GM12801 (cell line): ENCODE measurements around the gene BATF.

Experiments used
- TF ChIP-seq, protein P1 (sequence below): IDR thresholded peaks from one replicate; pipeline ENCODE4 v1.5.1; 2011; ENCODE audit warnings: control low read depth; ENCODE audit not compliant: insufficient read length; ENCODE audit errors: extremely low read depth

The BATF gene

DNA sequence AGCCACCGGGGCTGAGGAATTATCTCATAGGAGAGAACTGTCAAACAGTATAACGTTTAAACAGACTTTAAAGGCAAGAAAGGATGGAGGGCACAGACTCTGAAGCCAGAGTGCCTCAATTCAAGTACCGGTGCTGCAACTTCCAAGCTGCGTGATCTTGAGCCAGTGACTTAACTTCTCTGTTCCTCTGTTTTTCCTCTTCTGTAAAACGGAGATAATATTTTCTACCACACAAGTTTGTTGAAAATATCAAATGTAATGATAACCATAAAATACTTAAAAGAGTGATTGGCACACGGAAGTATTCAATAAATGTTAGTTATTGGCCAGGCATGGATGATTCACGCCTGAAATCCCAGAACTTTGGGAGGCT is 18.2 kb downstream of the BATF start:
- TF ChIP-seq, protein P1, sequence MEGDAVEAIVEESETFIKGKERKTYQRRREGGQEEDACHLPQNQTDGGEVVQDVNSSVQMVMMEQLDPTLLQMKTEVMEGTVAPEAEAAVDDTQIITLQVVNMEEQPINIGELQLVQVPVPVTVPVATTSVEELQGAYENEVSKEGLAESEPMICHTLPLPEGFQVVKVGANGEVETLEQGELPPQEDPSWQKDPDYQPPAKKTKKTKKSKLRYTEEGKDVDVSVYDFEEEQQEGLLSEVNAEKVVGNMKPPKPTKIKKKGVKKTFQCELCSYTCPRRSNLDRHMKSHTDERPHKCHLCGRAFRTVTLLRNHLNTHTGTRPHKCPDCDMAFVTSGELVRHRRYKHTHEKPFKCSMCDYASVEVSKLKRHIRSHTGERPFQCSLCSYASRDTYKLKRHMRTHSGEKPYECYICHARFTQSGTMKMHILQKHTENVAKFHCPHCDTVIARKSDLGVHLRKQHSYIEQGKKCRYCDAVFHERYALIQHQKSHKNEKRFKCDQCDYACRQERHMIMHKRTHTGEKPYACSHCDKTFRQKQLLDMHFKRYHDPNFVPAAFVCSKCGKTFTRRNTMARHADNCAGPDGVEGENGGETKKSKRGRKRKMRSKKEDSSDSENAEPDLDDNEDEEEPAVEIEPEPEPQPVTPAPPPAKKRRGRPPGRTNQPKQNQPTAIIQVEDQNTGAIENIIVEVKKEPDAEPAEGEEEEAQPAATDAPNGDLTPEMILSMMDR = no peak

DNA sequence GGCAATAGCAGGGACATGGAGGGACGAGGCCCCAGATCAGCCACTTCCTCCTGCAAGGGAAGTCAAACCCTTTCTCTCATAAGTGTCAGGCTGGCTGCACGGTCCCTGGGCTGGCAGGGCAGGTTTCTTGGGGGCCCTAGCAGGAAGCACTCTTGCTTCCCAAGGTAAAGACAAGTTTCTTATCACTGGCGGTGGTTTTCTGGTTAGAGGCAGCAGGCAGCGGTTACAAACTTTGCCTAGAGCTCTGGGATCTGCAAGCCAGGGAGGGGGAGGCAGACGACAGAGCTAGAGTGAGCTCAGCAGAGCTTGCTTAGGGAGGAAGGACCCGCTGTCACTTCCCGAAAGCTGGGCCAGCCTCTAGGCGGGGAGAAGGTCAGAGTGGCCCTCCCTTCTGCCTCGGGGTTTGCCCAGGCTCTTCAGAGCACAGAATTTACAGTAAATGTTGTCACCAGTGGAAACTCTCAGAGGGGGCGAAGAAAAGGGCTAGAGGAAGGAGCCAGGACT is 20.4 kb downstream of the BATF start:
- TF ChIP-seq, protein P1 = no peak

DNA sequence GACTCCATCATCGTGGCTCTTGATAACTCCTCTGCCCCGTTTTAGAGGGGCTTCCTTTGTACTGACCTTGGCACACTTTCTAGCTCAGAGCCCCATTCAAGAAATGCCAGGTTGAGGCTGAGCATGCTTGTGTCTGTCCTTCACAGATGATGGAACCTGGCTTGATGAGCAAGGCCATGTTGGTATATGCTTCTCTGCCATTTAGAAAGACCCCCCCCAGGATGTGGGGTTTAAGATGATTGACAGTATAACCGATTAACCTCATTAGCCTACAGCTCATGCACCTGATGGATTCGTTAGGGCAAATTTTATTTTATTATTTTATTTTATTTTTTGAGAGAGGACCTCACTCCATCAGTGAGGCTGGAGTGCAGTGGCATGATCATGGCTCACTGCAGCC is 21.0 kb downstream of the BATF start:
- TF ChIP-seq, protein P1 = no peak

DNA sequence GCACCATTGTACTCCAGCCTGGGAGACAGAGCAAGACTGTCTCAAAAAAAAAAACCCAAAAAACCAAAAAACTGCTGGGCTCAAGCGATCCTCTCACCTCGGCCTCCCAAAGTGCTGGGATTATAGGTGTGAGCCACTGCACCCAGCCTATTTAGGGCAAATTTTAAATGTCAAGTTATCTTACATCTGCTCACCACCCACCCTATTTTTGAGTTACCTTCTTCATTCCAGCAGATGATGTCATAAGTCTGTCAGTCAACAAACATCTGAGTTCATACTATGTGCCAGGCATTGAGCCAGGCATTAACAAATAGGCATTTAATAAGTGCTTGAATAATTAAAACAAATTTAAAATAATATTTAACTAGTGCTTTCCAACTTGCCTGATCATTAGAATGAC is 21.5 kb downstream of the BATF start:
- TF ChIP-seq, protein P1 = no peak

DNA sequence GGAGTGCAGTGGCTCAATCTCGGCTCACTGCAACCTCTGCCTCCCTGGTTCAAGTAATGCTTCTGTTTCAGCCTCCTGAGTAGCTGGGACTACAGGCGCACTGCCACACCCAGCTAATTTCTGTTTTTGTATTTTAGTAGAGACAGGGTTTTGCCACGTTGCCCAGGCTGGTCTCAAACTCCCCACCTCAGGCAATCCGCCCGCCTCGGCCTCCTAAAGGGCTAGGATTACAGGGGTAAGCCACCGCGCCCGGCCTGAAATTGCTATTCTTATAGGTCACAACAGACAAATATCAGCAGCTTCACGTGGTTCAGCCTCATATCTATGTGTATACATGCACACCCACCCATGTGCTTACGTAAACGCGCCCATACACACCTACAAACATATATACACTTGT is 23.6 kb downstream of the BATF start:
- TF ChIP-seq, protein P1 = no peak

DNA sequence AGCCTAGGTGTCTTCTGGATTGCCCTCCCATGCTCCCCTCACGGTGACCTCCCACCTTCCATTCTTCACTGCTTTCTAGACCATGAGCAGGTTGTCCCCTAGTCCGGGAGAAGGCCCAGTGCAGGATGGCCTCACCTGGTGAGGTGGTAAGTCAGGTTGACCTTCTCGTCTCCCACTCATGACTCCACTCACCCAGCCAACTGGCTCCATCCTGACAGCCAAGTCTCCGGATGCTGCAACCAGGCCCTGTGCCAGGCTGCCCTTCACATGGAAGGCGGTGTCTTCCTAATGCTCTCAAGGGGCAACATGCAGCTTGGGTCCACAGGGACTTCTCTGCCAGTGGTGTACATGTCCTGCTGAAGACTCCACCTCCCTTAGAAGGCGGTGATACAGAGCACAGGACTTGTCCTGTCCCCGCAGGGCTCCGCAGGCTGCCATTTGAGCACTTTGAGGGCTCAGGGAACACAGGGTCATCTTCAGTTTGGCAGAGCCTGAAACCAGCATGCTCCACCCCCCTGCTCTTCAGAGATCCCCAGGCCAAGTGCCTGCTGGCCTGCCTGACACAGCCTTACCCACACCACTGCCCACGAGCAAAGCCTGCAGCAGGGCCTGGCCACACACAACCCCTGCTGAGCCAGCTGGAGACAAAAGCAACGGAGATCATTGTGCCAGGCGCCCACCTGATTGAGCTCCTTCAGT is 25.4 kb downstream of the BATF start:
- TF ChIP-seq, protein P1 = no peak

DNA sequence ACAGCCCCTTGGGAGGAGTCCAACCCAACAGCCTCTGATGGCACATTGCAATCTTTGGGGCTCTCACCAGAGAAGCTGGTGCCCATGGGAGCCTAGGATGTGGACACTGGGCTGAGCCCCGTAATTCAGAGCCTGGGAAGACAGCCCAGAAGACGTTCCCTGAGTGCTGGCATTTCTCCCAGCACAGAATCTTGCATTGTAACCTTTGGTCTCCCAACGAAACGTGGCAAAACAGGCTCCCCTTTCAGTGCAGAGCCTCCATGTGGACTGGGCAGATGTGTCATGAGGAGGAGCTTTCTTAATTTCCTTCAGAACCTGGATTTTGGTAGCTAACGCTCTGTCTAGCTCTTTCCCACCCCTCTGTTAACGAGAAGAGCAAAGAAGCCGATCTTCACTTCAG is 26.3 kb downstream of the BATF start:
- TF ChIP-seq, protein P1 = no peak
